Osteoblast (primary cell): Measurements from ENCODE around the gene CDH24. TPM values are rescaled to one million over a fixed set of nuclear protein-coding genes. Genes with fewer than 3 reads are reported as not detected.

ENCODE experiments used
- DNase-seq: peaks from one replicate; pipeline ENCODE4 v3.0.0; 2011; ENCODE audit warnings: low spot score, mixed read lengths; ENCODE audit not compliant: insufficient read length; ENCODE audit errors: missing footprints
- H2AFZ ChIP-seq: 2 replicates; pipeline ENCODE4 v1.6.0; 2011; ENCODE audit warnings: mild to moderate bottlenecking, low read length
- H3K27ac ChIP-seq: 2 replicates; pipeline ENCODE4 v1.5.1; 2011; ENCODE audit warnings: mild to moderate bottlenecking, low read depth, low read length, moderate library complexity
- H3K27me3 ChIP-seq: 2 replicates; pipeline ENCODE4 v1.6.0; 2012; ENCODE audit warnings: mild to moderate bottlenecking, control low read depth, inconsistent platforms, low read length, moderate library complexity; ENCODE audit not compliant: insufficient read depth
- H3K36me3 ChIP-seq: 2 replicates; pipeline ENCODE4 v1.5.1; 2011; ENCODE audit warnings: mild to moderate bottlenecking, low read length, control low read depth, moderate library complexity; ENCODE audit not compliant: insufficient read depth
- H3K4me1 ChIP-seq: 2 replicates; pipeline ENCODE4 v1.5.1; 2011; ENCODE audit warnings: mild to moderate bottlenecking, low read length, control low read depth, moderate library complexity; ENCODE audit not compliant: insufficient read depth
- H3K4me2 ChIP-seq: 2 replicates; pipeline ENCODE4 v1.6.0; 2011; ENCODE audit warnings: mild to moderate bottlenecking, low read length; ENCODE audit not compliant: insufficient read depth
- H3K4me3 ChIP-seq: fragments of 200-600 bp; sonication (generic); 3 replicates; pipeline ENCODE4 v1.5.1; 2012; ENCODE audit warnings: mild to moderate bottlenecking, low read length, inconsistent platforms; ENCODE audit not compliant: insufficient read depth
- H3K79me2 ChIP-seq: 2 replicates; pipeline ENCODE4 v1.6.0; 2012; ENCODE audit warnings: mild to moderate bottlenecking, low read length, control low read depth, inconsistent platforms; ENCODE audit not compliant: insufficient read depth
- H3K9me3 ChIP-seq: 2 replicates; pipeline ENCODE4 v1.5.1; 2011; ENCODE audit warnings: low read depth, low read length, control low read depth
- H4K20me1 ChIP-seq: 2 replicates; pipeline ENCODE4 v1.6.0; 2012; ENCODE audit warnings: mild to moderate bottlenecking, low read length, control low read depth; ENCODE audit not compliant: insufficient read depth
- total RNA-seq: library from RNA; depleted of rRNA; stranded (reverse); fragments of >200 nt; gene quantifications from 2 replicates; pipeline ENCODE4 v1.2.3, GENCODE V29; 2012
- TF ChIP-seq, protein P1 (sequence below): IDR thresholded peaks from 2 replicates; pipeline ENCODE4 v1.5.1; 2011; ENCODE audit warnings: mild to moderate bottlenecking, low read depth, low read length, moderate library complexity; ENCODE audit errors: extremely low read depth

The CDH24 gene
- total RNA-seq, 1 donor = 3.3 TPM

DNA sequence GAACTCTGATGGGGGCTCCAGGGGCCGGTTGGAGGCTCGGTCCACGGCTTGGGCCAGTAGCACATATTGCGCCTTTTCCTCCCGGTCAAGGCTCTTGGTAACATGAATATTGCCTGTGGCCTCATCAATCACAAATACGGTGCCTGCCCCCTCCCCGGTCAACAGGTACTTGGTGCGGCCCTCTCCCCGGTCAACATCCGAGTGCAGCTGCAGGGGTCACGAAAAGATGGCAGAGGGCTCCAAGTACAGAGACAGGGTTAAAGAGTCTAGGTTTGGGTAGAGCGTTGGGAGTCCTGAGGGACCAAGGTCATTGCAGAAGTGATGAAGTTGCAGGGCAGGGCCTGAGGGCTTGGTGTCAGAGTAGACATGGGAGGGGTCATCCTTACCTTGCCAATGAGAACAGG is 2.2 kb downstream of the CDH24 start:
- DNase-seq = peak; percentile 58
- H3K9me3 ChIP-seq = no peaks in the 10 kb centered on the region
- H3K79me2 ChIP-seq = no peaks in the 10 kb centered on the region
- no peaks in the 10 kb centered on the region for H3K27me3 ChIP-seq
- H2AFZ ChIP-seq = no peak overlapping the region
- no peak overlapping the region for H3K4me2 ChIP-seq
- peaks cover 19% of the 10 kb centered on the region for H3K4me1 ChIP-seq
- no peak overlapping the region for H3K27ac ChIP-seq
- peaks cover 16% of the 10 kb centered on the region for H3K36me3 ChIP-seq
- peaks cover 14% of the 10 kb centered on the region for H4K20me1 ChIP-seq
- H3K4me3 ChIP-seq = no peak overlapping the region
- TF ChIP-seq, protein P1, sequence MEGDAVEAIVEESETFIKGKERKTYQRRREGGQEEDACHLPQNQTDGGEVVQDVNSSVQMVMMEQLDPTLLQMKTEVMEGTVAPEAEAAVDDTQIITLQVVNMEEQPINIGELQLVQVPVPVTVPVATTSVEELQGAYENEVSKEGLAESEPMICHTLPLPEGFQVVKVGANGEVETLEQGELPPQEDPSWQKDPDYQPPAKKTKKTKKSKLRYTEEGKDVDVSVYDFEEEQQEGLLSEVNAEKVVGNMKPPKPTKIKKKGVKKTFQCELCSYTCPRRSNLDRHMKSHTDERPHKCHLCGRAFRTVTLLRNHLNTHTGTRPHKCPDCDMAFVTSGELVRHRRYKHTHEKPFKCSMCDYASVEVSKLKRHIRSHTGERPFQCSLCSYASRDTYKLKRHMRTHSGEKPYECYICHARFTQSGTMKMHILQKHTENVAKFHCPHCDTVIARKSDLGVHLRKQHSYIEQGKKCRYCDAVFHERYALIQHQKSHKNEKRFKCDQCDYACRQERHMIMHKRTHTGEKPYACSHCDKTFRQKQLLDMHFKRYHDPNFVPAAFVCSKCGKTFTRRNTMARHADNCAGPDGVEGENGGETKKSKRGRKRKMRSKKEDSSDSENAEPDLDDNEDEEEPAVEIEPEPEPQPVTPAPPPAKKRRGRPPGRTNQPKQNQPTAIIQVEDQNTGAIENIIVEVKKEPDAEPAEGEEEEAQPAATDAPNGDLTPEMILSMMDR = no peak

DNA sequence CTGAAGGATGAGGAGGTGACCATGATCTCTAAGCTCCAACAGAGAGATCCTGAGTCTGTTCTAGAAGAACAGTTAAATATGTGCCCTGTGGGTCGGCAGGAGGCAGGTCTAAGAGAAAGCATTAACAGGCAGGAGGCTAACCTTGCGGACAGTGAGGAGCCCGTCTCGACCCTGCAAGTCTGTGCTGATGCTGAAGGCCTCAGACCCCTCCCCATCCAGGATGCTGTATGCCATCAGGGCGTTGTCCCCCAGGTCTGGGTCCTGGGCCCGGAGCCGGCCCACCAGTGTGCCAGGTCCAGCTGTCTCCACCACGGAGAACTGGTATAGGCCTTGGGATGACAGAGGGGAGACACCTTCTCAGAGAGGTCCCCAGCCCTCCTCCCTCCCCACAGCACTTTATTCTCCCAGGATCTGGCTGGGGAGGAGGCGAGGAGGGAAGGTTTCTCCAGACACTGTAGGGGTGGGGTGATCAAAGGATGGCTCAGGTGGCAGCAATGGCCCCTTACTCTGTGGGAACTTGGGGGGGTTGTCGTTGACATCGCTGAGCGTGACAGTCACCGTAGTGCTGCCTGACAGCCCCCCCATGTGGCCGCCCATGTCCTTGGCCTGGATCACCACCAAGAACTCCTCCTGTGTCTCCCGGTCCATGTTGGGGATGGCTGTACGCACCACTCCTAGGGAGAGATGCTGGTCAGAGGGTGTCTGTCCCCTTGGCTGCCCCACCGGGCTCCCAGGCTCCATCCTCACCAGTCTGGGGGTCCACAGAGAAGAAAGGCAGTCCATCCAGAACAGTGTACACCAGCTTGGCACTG is 3.1 kb downstream of the CDH24 start:
- no peak overlapping the region for H3K4me2 ChIP-seq
- H3K79me2 ChIP-seq = no peaks in the 10 kb centered on the region
- H3K27ac ChIP-seq = no peak overlapping the region
- no peaks in the 10 kb centered on the region for H3K9me3 ChIP-seq
- H3K4me3 ChIP-seq = no peak overlapping the region
- H3K27me3 ChIP-seq = no peaks in the 10 kb centered on the region
- H4K20me1 ChIP-seq = peaks cover 13% of the 10 kb centered on the region
- H2AFZ ChIP-seq = no peak overlapping the region
- peak; percentile 82 for DNase-seq
- peaks cover 8% of the 10 kb centered on the region for H3K36me3 ChIP-seq
- TF ChIP-seq, protein P1 = peak; percentile 19
- H3K4me1 ChIP-seq = peaks cover 19% of the 10 kb centered on the region

DNA sequence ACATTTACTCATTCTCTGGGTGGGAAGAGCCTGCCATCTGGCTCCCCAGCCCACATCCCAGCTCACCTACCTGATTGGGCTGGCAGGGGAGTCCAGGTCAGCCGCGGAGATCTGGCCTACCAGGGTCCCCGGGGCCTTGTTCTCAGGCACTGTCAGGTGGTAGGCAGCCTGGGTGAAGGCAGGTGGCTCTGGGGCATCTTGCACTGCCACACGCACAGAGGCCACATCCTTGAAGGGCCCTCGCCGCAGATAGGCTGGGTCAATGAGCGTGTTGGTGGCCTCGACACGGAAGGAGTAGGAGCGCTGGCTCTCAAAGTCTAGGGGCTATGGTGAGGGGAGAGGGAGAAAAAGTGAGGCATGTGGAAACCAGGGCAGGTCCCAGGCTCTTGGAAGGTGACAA is 3.9 kb downstream of the CDH24 start:
- Histone ChIP-seq H3K4me3 (no peak overlapping the region), H3K9me3 (no peaks in the 10 kb centered on the region)
- TF ChIP-seq, protein P1 = no peak

DNA sequence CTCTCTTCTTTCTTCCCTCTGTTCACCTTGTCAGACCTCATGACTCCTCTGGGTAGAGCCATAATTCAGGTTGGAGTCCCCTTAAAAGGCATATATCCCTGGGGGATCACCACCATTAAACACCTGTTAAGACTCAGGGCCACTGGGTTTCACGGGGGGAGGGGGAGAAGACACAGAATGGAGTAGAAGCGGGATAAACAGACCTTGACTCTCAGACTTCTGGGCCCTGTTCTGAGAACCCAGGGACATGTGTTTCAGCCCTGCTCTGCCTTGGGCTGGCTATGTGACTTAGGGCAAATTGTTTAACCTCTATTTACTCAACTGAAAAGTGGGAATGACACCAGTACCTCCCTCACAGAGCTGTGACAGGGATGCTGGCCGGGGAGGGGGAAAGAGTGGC is 4.6 kb downstream of the CDH24 start:
- DNase-seq = no peak
- Histone ChIP-seq H3K9me3 (no peaks in the 10 kb centered on the region), H2AFZ (no peak overlapping the region), H3K4me3 (no peak overlapping the region), H4K20me1 (no peaks in the 10 kb centered on the region), H3K4me2 (no peak overlapping the region), H3K27ac (no peak overlapping the region), H3K27me3 (no peaks in the 10 kb centered on the region), H3K79me2 (no peaks in the 10 kb centered on the region), H3K36me3 (no peaks in the 10 kb centered on the region), H3K4me1 (peaks cover 10% of the 10 kb centered on the region)
- TF ChIP-seq, protein P1 = no peak

More for the DNA sequence above, 3.9 kb downstream of the CDH24 start:
- Histone ChIP-seq H2AFZ (no peak overlapping the region), H3K36me3 (no peaks in the 10 kb centered on the region), H3K4me2 (no peak overlapping the region), H3K27ac (no peak overlapping the region), H4K20me1 (peaks cover 5% of the 10 kb centered on the region), H3K4me1 (peaks cover 17% of the 10 kb centered on the region), H3K27me3 (no peaks in the 10 kb centered on the region), H3K79me2 (no peaks in the 10 kb centered on the region)
- peak; percentile 76 for DNase-seq
